Kidney epithelial cell (primary cell): ENCODE measurements around the gene ESR1. TPM values are rescaled to one million over a fixed set of nuclear protein-coding genes. Genes with fewer than 3 reads are reported as not detected.
A peak's percentile ranks its signal among the peaks of the same experiment; 100 is the strongest.

Experiments
- DNase-seq: peaks from one replicate; pipeline ENCODE4 v3.0.0-alpha.2; 2010; ENCODE audit warnings: low read depth
- H3K27me3 ChIP-seq: 2 replicates; pipeline ENCODE4 v1.6.0; 2011; ENCODE audit warnings: low read length; ENCODE audit not compliant: control insufficient read depth, insufficient read depth
- H3K36me3 ChIP-seq: 2 replicates; pipeline ENCODE4 v1.5.1; 2011; ENCODE audit warnings: low read length; ENCODE audit not compliant: control insufficient read depth, insufficient read depth
- H3K4me3 ChIP-seq: 2 replicates; pipeline ENCODE4 v1.5.1; 2011; ENCODE audit warnings: low read depth, mild to moderate bottlenecking, control low read depth, low read length
- CTCF ChIP-seq: IDR thresholded peaks from 2 replicates; pipeline ENCODE4 v1.5.1; 2011; ENCODE audit warnings: mild to moderate bottlenecking, moderate library complexity, low read length, control low read depth, inconsistent platforms; ENCODE audit not compliant: insufficient read depth, poor library complexity, severe bottlenecking
- total RNA-seq: library from RNA; depleted of rRNA; stranded (reverse); fragments of >200 nt; gene quantifications from 2 replicates; pipeline ENCODE4 v1.2.3, GENCODE V29; 2015

ESR1 gene
- total RNA-seq, 1 donor from 2014 or later = not detected

GRCh38 chr6:152151920-152152319 lies 344.4 kb downstream of the ESR1 start:
- Histone ChIP-seq H3K36me3 (peaks cover 3% of the 10 kb centered on the region), H3K4me3 (no peak overlapping the region), H3K27me3 (no peaks in the 10 kb centered on the region)
- no peak for TF ChIP-seq CTCF
- no peak for DNase-seq

- TF ChIP-seq CTCF = no peak
- Histone ChIP-seq H3K4me3 (no peak overlapping the region), H3K36me3 (no peaks in the 10 kb centered on the region), H3K27me3 (no peaks in the 10 kb centered on the region)
- no peak for DNase-seq
These were observed 347.3 kb downstream of the ESR1 start for GRCh38 chr6:152154559-152155356.

- Histone ChIP-seq H3K27me3 (no peaks in the 10 kb centered on the region), H3K36me3 (no peaks in the 10 kb centered on the region), H3K4me3 (no peak overlapping the region)
- no peak for TF ChIP-seq CTCF
- DNase-seq = no peak
These were observed 348.3 kb downstream of the ESR1 start for GRCh38 chr6:152155792-152156191.

- Histone ChIP-seq H3K27me3 (no peaks in the 10 kb centered on the region), H3K36me3 (no peaks in the 10 kb centered on the region), H3K4me3 (no peak overlapping the region)
- DNase-seq = no peak
- no peak for TF ChIP-seq CTCF
These were observed 352.9 kb downstream of the ESR1 start for GRCh38 chr6:152160346-152160745.

GRCh38 chr6:152161501-152161900 lies 354.0 kb downstream of the ESR1 start:
- Histone ChIP-seq H3K4me3 (no peak overlapping the region), H3K27me3 (no peaks in the 10 kb centered on the region), H3K36me3 (no peaks in the 10 kb centered on the region)
- DNase-seq = peak; percentile 14
- TF ChIP-seq CTCF = no peak

GRCh38 chr6:152164957-152165356 lies 357.5 kb downstream of the ESR1 start:
- DNase-seq = no peak
- Histone ChIP-seq H3K36me3 (no peaks in the 10 kb centered on the region), H3K27me3 (no peaks in the 10 kb centered on the region), H3K4me3 (no peak overlapping the region)
- TF ChIP-seq CTCF = no peak
